KBM-7 (cell line): ENCODE data around the gene MAP1S.

Source experiments
- DNase-seq: peaks from one replicate; pipeline ENCODE4 v3.0.0-alpha.2; 2015
- in situ Hi-C: fragments of 300-500 bp; cut with MboI; formaldehyde crosslinking; loops from 2 replicates; pipeline ENCODE4 v1.14.3; 2020; ENCODE audit warnings: low sequenced_read_pairs, low pct_unique_long_range_greater_than_20kb, mixed read lengths

MAP1S gene

GRCh38 chr19:17718947-17719711, at the start of gene MAP1S:
TSS of gene MAP1S (plus strand) at chr19:17719480. CDS start at chr19:17719503, 23 bp downstream.
- DNase-seq: peak; percentile 67
- in situ Hi-C loops: no loop called here

- in situ Hi-C loops: no loop called here
- DNase-seq: peak; percentile 25
Measured at GRCh38 chr19:17671906-17672305, 47.4 kb upstream of the MAP1S start.

- in situ Hi-C loops: no loop called here
- DNase-seq: no peak
Measured at GRCh38 chr19:17673937-17674799, 45.1 kb upstream of the MAP1S start.

GRCh38 chr19:17676295-17676694, 43.0 kb upstream of the MAP1S start:
- no peak for DNase-seq
- in situ Hi-C loops: no loop called here

- no peak for DNase-seq
- in situ Hi-C loops: no loop called here
Measured at GRCh38 chr19:17677002-17677401, 42.3 kb upstream of the MAP1S start.

GRCh38 chr19:17678836-17679235, 40.4 kb upstream of the MAP1S start:
- no peak for DNase-seq
- in situ Hi-C loops: no loop called here

GRCh38 chr19:17679526-17680229, 39.6 kb upstream of the MAP1S start:
- no peak for DNase-seq
- in situ Hi-C loops: no loop called here

GRCh38 chr19:17680230-17680722, 39.0 kb upstream of the MAP1S start:
- in situ Hi-C loops: no loop called here
- DNase-seq: peak; percentile 62

GRCh38 chr19:17681505-17682125, 37.7 kb upstream of the MAP1S start:
- in situ Hi-C loops: no loop called here
- DNase-seq: peak; percentile 65

- in situ Hi-C loops: no loop called here
- DNase-seq: no peak
Measured at GRCh38 chr19:17682273-17682672, 37.0 kb upstream of the MAP1S start.

- no peak for DNase-seq
- in situ Hi-C loops: no loop called here
Measured at GRCh38 chr19:17683078-17683477, 36.2 kb upstream of the MAP1S start.

- no peak for DNase-seq
- in situ Hi-C loops: no loop called here
Measured at GRCh38 chr19:17684256-17684655, 35.0 kb upstream of the MAP1S start.

- DNase-seq: no peak
- in situ Hi-C loops: no loop called here
Measured at GRCh38 chr19:17685451-17686022, 33.7 kb upstream of the MAP1S start.

- in situ Hi-C loops: no loop called here
- no peak for DNase-seq
Measured at GRCh38 chr19:17686023-17686521, 33.2 kb upstream of the MAP1S start.

- no peak for DNase-seq
- in situ Hi-C loops: no loop called here
Measured at GRCh38 chr19:17686592-17687024, 32.7 kb upstream of the MAP1S start.

- DNase-seq: no peak
- in situ Hi-C loops: no loop called here
Measured at GRCh38 chr19:17687141-17687856, 32.0 kb upstream of the MAP1S start.

GRCh38 chr19:17687857-17688784, 31.2 kb upstream of the MAP1S start, which contains the start of gene UNC13A:
TSS of gene UNC13A (minus strand) at chr19:17688354. CDS start at chr19:17688199, 155 bp downstream.
- in situ Hi-C loops: no loop called here

More at GRCh38 chr19:17687857-17688784, 31.2 kb upstream of the MAP1S start, which contains the start of gene UNC13A:
- DNase-seq: peak; percentile 36
